Brain microvascular endothelial cell (primary cell): ENCODE measurements around the gene ESYT1.

Experiments used
- DNase-seq: peaks from one replicate; pipeline ENCODE4 v3.0.0-alpha.2; 2020
- H3K27ac ChIP-seq: fragments of 250-450 bp; sonication (Bioruptor Pico); 2 replicates; pipeline ENCODE4 v1.5.1; 2020; ENCODE audit warnings: mild to moderate bottlenecking, moderate library complexity
- H3K27me3 ChIP-seq: fragments of 250-450 bp; sonication (Bioruptor Pico); replicated peaks from 2 replicates; pipeline ENCODE4 v1.5.1; 2020; ENCODE audit warnings: mild to moderate bottlenecking
- H3K36me3 ChIP-seq: fragments of 250-450 bp; sonication (Bioruptor Pico); replicated peaks from 2 replicates; pipeline ENCODE4 v1.5.1; 2020; ENCODE audit warnings: mild to moderate bottlenecking
- H3K4me3 ChIP-seq: 2 replicates; pipeline ENCODE4 v1.5.1; 2011; ENCODE audit warnings: low read depth, mild to moderate bottlenecking, control low read depth, low read length, moderate library complexity
- CTCF ChIP-seq: IDR thresholded peaks from 2 replicates; pipeline ENCODE4 v1.5.1; 2011; ENCODE audit warnings: low read depth, mild to moderate bottlenecking, moderate library complexity, low read length, control low read depth, inconsistent platforms; ENCODE audit errors: missing control alignments
- in situ Hi-C: cut with HindIII; loops from 2 replicates; pipeline ENCODE4 v1.10.0; 2017; ENCODE audit warnings: low sequenced_read_pairs, low pct_ligation_motif_present

Gene ESYT1

GRCh38 chr12:56165369-56165768, 37.3 kb downstream of the ESYT1 start:
- no peak for TF ChIP-seq CTCF
- Histone ChIP-seq H3K27me3 (no peaks in the 10 kb centered on the region), H3K36me3 (peaks cover 74% of the 10 kb centered on the region), H3K27ac (no peak overlapping the region), H3K4me3 (no peak overlapping the region)
- no peak for DNase-seq
- in situ Hi-C loops = no loop called here

GRCh38 chr12:56169229-56169759, 41.2 kb downstream of the ESYT1 start:
- in situ Hi-C loops = no loop called here
- no peak for DNase-seq
- H3K27ac ChIP-seq = no peak overlapping the region
- no peak for TF ChIP-seq CTCF
- no peak overlapping the region for H3K4me3 ChIP-seq
- peaks cover 77% of the 10 kb centered on the region for H3K36me3 ChIP-seq
- no peaks in the 10 kb centered on the region for H3K27me3 ChIP-seq

GRCh38 chr12:56172839-56173238, 44.8 kb downstream of the ESYT1 start:
- Histone ChIP-seq H3K27me3 (no peaks in the 10 kb centered on the region), H3K27ac (no peak overlapping the region), H3K36me3 (peaks cover 73% of the 10 kb centered on the region), H3K4me3 (no peak overlapping the region)
- no peak for TF ChIP-seq CTCF
- DNase-seq = no peak
- in situ Hi-C loops = no loop called here

GRCh38 chr12:56178347-56178746, 50.3 kb downstream of the ESYT1 start:
- in situ Hi-C loops = no loop called here
- no peak overlapping the region for H3K27ac ChIP-seq
- H3K4me3 ChIP-seq = no peak overlapping the region
- H3K27me3 ChIP-seq = no peaks in the 10 kb centered on the region
- peaks cover 75% of the 10 kb centered on the region for H3K36me3 ChIP-seq
- no peak for TF ChIP-seq CTCF
- no peak for DNase-seq

GRCh38 chr12:56186957-56187356, 58.9 kb downstream of the ESYT1 start:
- Histone ChIP-seq H3K4me3 (no peak overlapping the region), H3K27me3 (no peaks in the 10 kb centered on the region), H3K27ac (no peak overlapping the region), H3K36me3 (peaks cover 34% of the 10 kb centered on the region)
- in situ Hi-C loops = loop anchor here (5.0 kb wide), 1 partner anchor 70 kb away; the partner anchor contains the start of genes RPL41 and ZC3H10
- no peak for TF ChIP-seq CTCF
- DNase-seq = no peak
